HG03521 (cell line): ENCODE results near the gene AOPEP.

Experiments used
- ATAC-seq: cut with Tn5 transposase; IDR thresholded peaks from one replicate; pipeline ENCODE4 v1.9.1; 2021; ENCODE audit warnings: mild to moderate bottlenecking, moderate library complexity; ENCODE audit not compliant: unreplicated experiment

AOPEP gene

DNA sequence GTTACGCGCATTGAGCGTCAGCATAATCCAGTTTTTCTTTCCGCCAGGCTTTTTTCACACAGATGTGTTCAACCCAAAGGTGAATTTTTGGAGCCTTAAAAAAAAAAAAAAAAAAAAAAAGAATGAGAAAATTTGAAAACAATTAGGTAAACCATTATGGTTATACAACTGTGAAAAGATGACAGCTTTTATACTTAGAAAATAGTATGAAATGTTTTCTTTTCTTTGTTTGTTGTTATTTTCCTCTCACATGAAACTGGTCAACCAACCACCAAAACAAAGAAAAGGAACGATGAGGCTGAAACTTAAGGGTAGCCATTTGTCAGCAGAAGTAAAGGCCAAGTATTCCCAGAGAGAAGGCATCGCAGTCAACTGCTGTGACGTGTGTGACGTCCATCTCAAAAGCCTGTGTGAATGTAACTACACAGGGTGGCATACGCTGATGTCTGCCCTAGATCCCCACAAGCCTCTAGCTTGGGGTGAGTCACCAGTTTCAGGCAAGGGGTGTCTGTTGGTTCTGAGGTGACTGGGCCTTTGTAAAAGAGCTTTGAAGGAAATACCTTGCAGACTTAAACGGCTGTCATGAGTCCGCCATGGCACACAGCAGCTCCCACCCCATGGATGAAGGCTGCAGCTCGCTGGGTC lies 182.9 kb downstream of the AOPEP start:
- no peak for ATAC-seq

DNA sequence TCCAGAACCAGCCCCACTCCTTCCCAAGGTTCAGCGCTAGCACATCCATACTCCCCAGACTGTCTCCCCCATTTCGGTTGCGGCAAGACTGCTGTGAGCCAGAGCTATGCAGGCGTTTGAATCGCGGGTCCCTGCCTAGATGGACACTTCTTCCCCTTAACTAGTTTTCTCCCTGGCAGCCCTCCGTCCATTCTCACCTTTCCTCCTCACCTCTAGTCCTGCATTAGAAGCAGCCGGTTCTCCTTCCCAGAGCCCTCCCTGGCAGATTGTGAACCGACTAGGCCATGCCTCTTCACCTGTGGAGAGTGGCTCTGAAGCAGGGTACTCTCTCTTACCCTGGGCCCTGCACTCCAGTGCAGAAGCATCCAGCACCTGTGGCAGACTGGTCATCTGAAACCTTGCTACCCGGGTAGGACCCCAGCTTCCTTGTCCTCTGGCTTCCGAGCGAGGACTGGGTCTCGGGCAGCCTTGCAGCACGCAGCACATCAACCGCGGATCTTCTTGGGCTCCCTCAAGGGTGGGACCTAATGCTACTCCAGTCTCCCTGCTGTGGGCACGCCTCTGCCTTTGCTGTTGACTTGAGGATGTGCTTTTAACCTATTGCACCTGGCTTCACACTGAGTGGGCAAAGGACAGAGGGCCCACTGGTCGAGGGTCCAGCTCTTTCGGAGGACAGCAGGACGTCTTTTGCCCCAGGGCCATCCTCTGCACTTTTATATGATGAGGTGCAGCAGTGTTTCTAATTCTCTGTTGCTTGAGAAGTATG lies 183.6 kb downstream of the AOPEP start:
- ATAC-seq = no peak

GRCh38 chr9:94911211-94911610 lies 184.7 kb downstream of the AOPEP start:
- ATAC-seq = no peak

DNA sequence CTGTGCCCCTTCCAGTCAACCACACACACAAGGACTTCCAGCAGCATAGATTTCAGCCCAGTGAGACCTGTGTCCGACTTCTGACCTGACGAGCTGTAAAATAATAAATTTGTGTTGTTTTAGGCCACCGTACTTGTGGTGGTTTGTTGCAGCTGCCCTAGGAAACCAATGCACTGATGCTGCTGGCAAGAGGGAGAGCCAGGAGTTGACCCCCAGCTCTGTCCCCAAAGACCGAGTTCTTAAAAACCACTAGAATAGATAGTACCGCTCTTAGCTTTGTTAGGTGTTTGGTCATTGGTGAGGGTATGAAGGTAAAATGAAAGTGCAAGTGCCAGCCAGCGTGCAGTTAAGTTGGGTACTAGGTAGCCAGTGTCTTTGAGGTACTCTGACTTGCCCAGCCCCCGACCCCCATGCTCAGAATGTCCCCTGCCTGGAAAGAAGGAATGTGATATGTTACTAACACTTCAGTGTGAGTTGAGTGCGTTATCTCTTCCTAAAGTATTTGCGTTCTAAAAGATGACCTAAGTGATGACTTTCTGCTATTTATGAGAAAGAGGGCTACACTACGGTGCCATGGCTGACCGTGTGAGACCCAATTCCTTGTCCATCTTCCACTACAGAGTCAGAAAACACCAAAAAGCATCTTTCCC lies 185.6 kb downstream of the AOPEP start:
- ATAC-seq = no peak

- ATAC-seq = no peak
Observed at GRCh38 chr9:94912700-94913249, 186.3 kb downstream of the AOPEP start.

- ATAC-seq = no peak
Observed at GRCh38 chr9:94913550-94913949, 187.1 kb downstream of the AOPEP start.

DNA sequence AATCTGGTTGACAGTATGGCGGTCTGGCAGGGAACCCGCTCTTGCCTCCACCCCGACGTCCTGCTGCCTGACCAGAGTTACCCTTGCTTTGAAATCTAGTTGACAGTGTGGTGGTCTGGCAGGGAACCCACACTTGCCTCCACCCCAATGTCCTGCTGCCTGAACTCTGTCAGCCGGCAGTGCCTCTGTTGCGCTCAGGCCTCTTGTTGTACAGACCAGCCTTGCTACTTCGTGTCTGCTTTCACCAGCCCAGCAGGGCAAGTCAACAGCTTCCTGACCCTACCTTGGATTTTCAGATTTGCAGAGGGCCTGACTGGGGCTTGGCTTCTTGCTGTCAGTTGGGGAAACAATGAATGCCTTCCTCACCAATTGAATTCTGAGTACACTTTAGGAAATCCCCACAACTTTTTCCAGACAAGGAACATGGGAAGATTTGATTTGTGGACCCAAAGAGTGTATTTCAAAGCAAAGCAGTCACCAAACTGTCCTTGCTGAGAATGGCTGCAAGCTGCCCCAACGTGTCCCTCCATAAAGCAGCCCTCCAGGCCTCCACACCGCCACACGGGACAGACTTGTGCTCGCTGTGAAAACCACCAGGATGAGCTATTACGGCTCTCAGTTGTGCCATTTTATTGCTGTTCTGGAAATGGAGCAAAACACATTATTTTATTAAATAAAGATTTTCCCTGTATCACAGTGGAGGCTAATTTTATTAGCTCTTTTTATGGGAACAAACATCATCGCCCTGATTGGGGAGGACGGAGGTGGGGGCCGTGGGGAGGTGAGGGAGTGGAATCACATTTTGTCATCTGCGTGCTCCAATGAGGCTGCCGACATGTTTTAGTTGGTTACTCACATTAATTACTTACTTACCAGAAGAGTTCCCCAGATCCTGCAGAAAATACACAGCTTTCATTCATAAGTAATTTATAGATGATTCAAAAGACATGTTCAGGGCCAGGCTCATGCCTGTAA lies 189.3 kb downstream of the AOPEP start:
- no peak for ATAC-seq

DNA sequence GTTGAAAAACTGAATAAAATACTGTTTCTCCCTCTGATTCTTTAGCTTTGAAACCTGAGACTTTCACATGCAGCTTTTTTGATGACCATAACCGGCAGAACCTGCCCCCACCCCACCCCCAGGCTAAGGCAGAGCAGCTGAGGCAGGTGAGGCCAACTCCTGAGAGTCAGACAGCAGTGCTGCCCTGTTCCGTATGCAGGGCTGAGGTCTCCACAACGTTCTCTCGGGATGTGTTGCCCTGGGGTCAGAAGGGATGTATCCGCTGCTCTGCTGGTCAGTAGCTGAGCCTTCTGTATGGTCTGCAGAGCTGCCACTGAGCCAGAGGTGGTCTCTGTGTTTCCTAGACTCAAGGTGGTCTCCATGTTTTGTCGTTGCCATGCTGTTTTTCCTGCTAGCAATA lies 190.5 kb downstream of the AOPEP start:
- no peak for ATAC-seq

GRCh38 chr9:94918038-94918753 lies 191.7 kb downstream of the AOPEP start:
- no peak for ATAC-seq

GRCh38 chr9:94919376-94920098 lies 193.0 kb downstream of the AOPEP start:
- ATAC-seq = no peak

- no peak for ATAC-seq
Observed at GRCh38 chr9:94920420-94921091, 194.1 kb downstream of the AOPEP start.

- no peak for ATAC-seq
Observed at GRCh38 chr9:94921092-94921471, 194.6 kb downstream of the AOPEP start.

GRCh38 chr9:94921656-94922055 lies 195.2 kb downstream of the AOPEP start:
- no peak for ATAC-seq

- ATAC-seq = no peak
Observed at GRCh38 chr9:94922098-94922607, 195.7 kb downstream of the AOPEP start.

DNA sequence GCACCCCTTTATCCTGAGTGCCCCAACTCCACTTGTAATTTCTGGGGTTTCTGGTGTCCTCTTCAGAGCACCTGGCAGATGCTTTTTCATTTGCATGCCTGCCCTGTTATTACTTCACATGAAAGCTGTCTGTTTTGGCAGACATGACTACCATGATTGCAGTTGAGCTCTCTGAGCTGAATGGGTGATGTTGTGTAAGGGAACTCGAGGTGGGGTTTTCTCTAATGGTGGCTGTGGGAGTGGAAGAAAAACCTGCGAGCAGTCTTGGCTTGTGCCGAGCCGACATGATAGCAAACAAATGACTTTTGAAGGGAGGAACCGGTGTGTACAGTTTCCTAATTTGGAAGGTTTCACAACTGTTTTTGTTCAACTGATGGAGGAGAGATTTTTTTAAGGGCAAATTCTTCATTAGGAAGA lies 196.2 kb downstream of the AOPEP start:
- ATAC-seq = no peak

DNA sequence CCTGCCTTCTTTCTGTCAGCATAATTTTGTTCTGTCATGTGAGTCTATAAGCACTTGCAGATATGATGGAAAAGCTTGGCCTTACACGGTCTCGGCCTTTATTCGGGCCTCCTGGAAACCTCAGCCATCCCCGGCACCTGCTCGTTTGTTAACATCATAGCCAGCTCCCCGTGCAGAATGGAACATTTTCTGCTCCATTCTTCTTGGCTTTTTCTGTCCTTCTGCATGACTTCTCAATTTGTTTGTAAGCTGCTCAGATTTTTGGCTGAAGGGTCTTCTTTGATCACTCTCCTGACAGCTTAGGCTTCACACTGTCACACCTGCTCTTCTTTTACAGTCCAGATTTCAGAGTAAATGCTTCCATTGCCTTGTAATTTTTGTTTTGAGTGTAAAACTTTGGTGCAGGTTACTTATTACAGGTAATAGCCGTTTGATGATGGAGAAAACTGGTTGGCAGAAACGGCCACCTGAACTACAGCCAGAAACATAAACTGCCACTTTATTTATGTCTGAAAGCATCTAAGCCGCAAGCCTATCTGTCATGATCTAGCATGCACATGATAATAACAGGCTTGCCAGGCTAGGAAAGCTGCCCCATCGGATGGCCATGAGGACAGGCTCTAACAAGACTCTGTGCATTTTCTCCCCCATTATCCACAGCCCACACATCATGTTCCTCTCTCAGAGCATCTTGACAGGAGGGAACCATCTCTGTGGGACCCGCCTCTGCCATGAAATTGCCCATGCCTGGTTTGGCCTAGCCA lies 197.0 kb downstream of the AOPEP start:
- no peak for ATAC-seq

- ATAC-seq = no peak
Observed at GRCh38 chr9:94925751-94926430, 199.4 kb downstream of the AOPEP start.
